ENCODE measurements around the gene CCNY.

GRCh38 chr10:35421553-35422178 is 85.4 kb downstream of the CCNY start:
- no peak for TF ChIP-seq CTCF (IDR thresholded peaks at IDR 0.05; ENCODE audit: low read length)
- TF ChIP-seq EZH2 (optimal IDR thresholded peaks at IDR 0.05; ENCODE audit: low read depth, low read length) = no peak
- TF ChIP-seq EZH2phosphoT487 (IDR thresholded peaks at IDR 0.05; ENCODE audit: low read length) = no peak

Data from MM.1S (cell line).